HEK293T (cell line): Measurements from ENCODE around the gene ZC3H12C.

Experiments
- BHLHE40 ChIP-seq: fragments of 450-650 bp; IDR thresholded peaks from 2 replicates; pipeline ENCODE4 v1.6.1; 2016; ENCODE audit warnings: mild to moderate bottlenecking, moderate library complexity, borderline replicate concordance
- ELF4 ChIP-seq: fragments of 450-650 bp; IDR thresholded peaks from 2 replicates; pipeline ENCODE4 v1.6.1; 2017; ENCODE audit warnings: antibody characterized with exemption
- FOXK2 ChIP-seq: fragments of 450-650 bp; IDR thresholded peaks from 2 replicates; pipeline ENCODE4 v1.6.1; 2016; ENCODE audit warnings: mild to moderate bottlenecking
- FOXM1 ChIP-seq: fragments of 450-650 bp; IDR thresholded peaks from 2 replicates; pipeline ENCODE4 v1.6.1; 2017; ENCODE audit warnings: mild to moderate bottlenecking, borderline replicate concordance
- HDGF ChIP-seq: fragments of 450-650 bp; IDR thresholded peaks from 2 replicates; pipeline ENCODE4 v1.6.1; 2017; ENCODE audit warnings: antibody characterized with exemption, borderline replicate concordance
- L3MBTL2 ChIP-seq: fragments of 450-650 bp; conservative IDR thresholded peaks from 2 replicates; pipeline ENCODE4 v1.6.1; 2016; ENCODE audit warnings: mild to moderate bottlenecking
- NFRKB ChIP-seq: fragments of 450-650 bp; IDR thresholded peaks from 2 replicates; pipeline ENCODE4 v1.6.1; 2016; ENCODE audit warnings: mild to moderate bottlenecking, moderate library complexity
- PKNOX1 ChIP-seq: fragments of 450-650 bp; IDR thresholded peaks from 2 replicates; pipeline ENCODE4 v1.6.1; 2016
- SP1 ChIP-seq: fragments of 450-650 bp; IDR thresholded peaks from 2 replicates; pipeline ENCODE4 v1.6.1; 2017
- SUZ12 ChIP-seq: fragments of 450-650 bp; IDR thresholded peaks from 2 replicates; pipeline ENCODE4 v1.6.1; 2016; ENCODE audit warnings: mild to moderate bottlenecking
- TARDBP ChIP-seq: fragments of 450-650 bp; IDR thresholded peaks from 2 replicates; pipeline ENCODE4 v1.6.1; 2016

- TF ChIP-seq SUZ12 (no peak), HDGF (no peak), TARDBP (no peak), SP1 (no peak), BHLHE40 (no peak), NFRKB (no peak), PKNOX1 (no peak), ELF4 (no peak), FOXK2 (no peak), L3MBTL2 (no peak), FOXM1 (no peak)
Observed at GRCh38 chr11:110160016-110160415, 66.8 kb downstream of the ZC3H12C start.
